NCI-H2029 treated with DMSO at 0.1 percent for 48 hours (cell line): ENCODE measurements around the gene DOCK2.
A peak's percentile ranks its signal among the peaks of the same experiment; 100 is the strongest.

Experiments
- DNase-seq: peaks from one replicate; lab custom pipeline; 2025; lab: John Stamatoyannopoulos, UW

DOCK2 gene

GRCh38 chr5:170100066-170100943, 463.2 kb downstream of the DOCK2 start:
- peak; percentile 36 for DNase-seq

DNA sequence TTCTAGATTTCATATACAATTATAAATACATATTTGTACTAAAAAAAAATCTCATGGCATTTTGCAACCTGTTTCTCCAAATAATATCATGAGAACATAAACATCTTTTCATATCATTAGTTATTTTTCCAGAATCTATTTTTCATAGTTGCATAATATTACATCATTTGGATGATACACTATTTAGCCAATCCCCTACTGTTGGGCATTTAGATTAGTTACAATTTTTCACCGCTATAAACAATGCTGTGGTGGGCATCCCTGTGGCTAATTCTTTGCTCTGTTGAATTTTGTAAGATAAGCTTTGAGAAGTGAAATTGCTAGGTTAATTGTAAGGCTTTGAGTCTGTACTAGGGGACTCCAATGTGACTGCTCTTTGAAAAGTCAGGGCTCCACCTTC, 466.4 kb downstream of the DOCK2 start:
- no peak for DNase-seq

GRCh38 chr5:170104299-170104698, 467.2 kb downstream of the DOCK2 start:
- no peak for DNase-seq

GRCh38 chr5:170104710-170105109, 467.6 kb downstream of the DOCK2 start:
- no peak for DNase-seq

GRCh38 chr5:170105642-170106611, 468.9 kb downstream of the DOCK2 start, which contains the start of gene FOXI1:
Gene FOXI1, plus strand, starts transcription at chr5:170105897. Its CDS starts 61 bp downstream, at chr5:170105958.
- DNase-seq: no peak

DNA sequence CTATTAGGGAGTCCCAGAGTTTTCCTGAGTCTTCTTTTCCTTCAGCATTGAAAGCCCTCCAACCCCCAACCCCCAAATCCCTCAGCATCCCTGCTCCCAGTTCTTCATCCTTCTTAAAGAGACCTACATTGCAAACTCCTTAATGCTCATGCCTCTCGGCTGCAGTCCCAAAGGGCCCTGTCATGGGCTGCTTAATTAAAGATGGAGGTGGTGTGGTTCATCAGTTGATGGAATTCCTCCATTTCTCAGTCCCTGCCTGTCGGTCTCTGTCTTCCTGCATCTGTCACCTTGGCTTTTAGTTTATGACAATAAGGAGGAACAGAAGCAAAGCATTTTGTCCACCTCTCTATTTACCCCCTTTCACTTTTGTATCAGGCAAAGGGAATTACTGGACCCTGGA, 470.6 kb downstream of the DOCK2 start:
- no peak for DNase-seq

DNA sequence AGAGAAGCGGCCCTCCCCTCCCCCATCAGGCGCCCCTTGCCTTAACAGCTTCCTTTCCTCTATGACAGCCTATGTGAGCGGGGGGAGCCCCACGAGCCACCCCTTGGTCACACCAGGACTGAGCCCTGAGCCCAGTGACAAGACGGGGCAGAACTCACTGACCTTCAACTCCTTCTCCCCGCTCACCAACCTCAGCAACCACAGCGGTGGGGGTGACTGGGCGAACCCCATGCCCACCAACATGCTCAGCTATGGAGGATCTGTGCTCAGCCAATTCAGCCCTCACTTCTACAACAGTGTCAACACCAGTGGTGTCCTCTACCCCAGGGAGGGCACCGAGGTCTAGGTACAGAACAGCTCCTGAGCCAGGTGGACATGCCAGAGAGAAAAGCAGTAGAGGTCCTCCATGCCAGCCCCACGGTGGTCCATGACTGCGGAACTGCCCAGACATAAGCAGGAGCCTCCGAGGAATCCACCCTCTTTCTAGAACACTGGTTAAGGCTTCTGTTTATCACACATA, 471.3 kb downstream of the DOCK2 start:
- DNase-seq: no peak

- DNase-seq: no peak
These were observed 472.3 kb downstream of the DOCK2 start for GRCh38 chr5:170109059-170110031.

- DNase-seq: no peak
These were observed 473.5 kb downstream of the DOCK2 start for GRCh38 chr5:170110403-170111087.

GRCh38 chr5:170111088-170111785, 474.2 kb downstream of the DOCK2 start:
- peak; percentile 27 for DNase-seq

GRCh38 chr5:170112876-170113521, 475.9 kb downstream of the DOCK2 start:
- DNase-seq: no peak

- no peak for DNase-seq
These were observed 476.4 kb downstream of the DOCK2 start for GRCh38 chr5:170113522-170113900.

GRCh38 chr5:170114271-170114670, 477.2 kb downstream of the DOCK2 start:
- no peak for DNase-seq

DNA sequence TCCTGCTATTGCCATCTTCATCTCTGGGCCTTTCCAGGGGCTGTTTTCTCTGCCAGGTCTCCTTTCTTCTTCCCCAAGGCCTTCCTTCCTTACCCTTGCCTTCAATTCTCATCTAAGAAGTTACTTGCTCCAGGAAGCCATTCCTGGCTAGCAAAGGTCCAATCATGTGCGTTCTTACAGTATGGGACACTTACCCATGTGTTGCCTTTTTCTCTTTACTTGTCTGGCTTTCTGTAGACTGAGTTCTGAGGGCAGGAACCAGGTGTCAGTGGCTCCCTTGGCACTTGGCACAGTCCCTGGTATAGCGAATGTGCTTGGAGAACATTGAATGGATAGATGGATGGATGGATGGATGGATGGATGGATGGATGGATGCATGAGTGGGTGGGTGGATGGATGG, 478.9 kb downstream of the DOCK2 start:
- DNase-seq: no peak

GRCh38 chr5:170117736-170118135, 480.7 kb downstream of the DOCK2 start:
- no peak for DNase-seq

GRCh38 chr5:170120576-170120975, 483.5 kb downstream of the DOCK2 start:
- DNase-seq: no peak

DNA sequence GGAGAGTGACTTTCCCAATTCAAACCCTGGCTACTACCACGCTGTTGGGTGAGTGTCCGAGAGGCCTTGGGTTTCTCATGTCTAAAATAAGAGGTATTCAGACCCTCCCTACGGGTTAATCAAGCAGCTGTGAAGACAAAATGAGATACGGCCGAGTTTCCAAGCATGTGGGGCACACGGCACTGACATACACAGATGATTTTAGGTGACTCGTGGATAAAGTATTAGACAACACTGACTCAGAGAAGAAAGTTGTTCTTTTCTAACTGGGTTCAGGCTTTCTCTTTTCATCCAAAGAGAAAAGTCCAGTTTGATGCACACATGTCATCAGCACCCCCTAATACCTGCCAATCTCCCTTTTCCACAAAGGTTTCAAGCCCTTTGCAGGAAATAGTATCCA, 484.2 kb downstream of the DOCK2 start:
- DNase-seq: no peak

- no peak for DNase-seq
These were observed 489.0 kb downstream of the DOCK2 start for GRCh38 chr5:170126061-170126460.

GRCh38 chr5:170126626-170127025, 489.6 kb downstream of the DOCK2 start:
- no peak for DNase-seq

GRCh38 chr5:170131235-170131634, 494.2 kb downstream of the DOCK2 start:
- DNase-seq: no peak
